Sigmoid colon (tissue), 4 donors: Measurements from ENCODE around the gene FEN1.

Source experiments
- POLR2A ChIP-seq, 2 donors: fragments of 450-650 bp; IDR thresholded peaks; one replicate each; pipeline ENCODE4 v1.6.1; 2016; ENCODE audit warnings: antibody characterized with exemption in 2 of 2, mild to moderate bottlenecking in 2 of 2, moderate library complexity in 2 of 2
- POLR2AphosphoS5 ChIP-seq, 4 donors: sonication (generic); formaldehyde crosslinking; IDR thresholded peaks; one replicate each; pipeline ENCODE4 v1.6.1; 2017; ENCODE audit warnings: antibody characterized with exemption in 4 of 4
- TF ChIP-seq, protein P1 (sequence below), 4 experiments: fragments of 450-650 bp in 3 of 4; fragments of 200-600 bp in 1 of 4; IDR thresholded peaks; one replicate each; pipeline ENCODE4 v1.5.1; 2016 to 2019; ENCODE audit warnings: antibody characterized with exemption in 4 of 4, mild to moderate bottlenecking in 3 of 4, moderate library complexity in 2 of 4

DNA sequence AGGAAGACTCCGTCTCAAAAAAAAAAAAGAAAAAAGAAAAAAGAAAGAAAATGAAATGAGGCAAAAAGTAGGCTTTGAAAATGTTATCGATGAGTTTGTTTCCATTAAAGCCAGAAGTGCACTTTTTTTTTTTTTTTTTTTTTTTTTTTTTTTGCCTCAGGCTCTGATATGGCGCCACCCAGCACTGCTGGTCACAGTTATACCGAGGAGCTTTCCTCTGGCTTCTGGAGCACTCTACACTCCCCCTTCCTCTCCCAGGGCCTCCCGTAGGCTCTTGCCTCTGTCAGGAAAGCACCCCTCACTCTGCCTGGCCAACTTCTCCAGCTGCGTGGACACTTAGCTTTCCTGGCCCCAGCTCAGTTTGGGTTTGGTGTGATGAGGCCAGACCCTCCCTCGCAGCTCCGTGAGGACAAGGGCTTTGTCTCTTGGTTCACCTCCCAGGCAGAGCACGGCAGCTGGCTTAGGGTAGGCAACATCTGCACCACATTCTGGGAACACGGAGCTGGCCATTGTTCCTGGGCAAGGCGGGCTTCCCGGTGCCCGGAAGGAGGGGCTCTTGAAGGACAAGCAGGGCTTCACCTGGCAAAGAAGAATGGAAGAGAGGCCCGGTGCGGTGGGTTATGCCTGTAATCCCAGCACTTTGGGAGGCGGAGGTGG, 52.3 kb downstream of the FEN1 start:
- TF ChIP-seq, protein P1, sequence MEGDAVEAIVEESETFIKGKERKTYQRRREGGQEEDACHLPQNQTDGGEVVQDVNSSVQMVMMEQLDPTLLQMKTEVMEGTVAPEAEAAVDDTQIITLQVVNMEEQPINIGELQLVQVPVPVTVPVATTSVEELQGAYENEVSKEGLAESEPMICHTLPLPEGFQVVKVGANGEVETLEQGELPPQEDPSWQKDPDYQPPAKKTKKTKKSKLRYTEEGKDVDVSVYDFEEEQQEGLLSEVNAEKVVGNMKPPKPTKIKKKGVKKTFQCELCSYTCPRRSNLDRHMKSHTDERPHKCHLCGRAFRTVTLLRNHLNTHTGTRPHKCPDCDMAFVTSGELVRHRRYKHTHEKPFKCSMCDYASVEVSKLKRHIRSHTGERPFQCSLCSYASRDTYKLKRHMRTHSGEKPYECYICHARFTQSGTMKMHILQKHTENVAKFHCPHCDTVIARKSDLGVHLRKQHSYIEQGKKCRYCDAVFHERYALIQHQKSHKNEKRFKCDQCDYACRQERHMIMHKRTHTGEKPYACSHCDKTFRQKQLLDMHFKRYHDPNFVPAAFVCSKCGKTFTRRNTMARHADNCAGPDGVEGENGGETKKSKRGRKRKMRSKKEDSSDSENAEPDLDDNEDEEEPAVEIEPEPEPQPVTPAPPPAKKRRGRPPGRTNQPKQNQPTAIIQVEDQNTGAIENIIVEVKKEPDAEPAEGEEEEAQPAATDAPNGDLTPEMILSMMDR (IDR thresholded peaks at IDR 0.05) = no peak
- no peak for TF ChIP-seq POLR2A (IDR thresholded peaks at IDR 0.05)
- no peak for TF ChIP-seq POLR2AphosphoS5 (IDR thresholded peaks at IDR 0.05)
